GM18517 (cell line): ENCODE data around the gene ADAM8.
A peak's percentile ranks its signal among the peaks of the same experiment; 100 is the strongest.

ENCODE experiments used
- ATAC-seq: cut with Tn5 transposase; IDR thresholded peaks from one replicate; pipeline ENCODE4 v1.9.1; 2021; ENCODE audit warnings: mild to moderate bottlenecking, moderate library complexity; ENCODE audit not compliant: unreplicated experiment

Gene ADAM8

GRCh38 chr10:133251388-133252222 is 25.1 kb downstream of the ADAM8 start:
- no peak for ATAC-seq

GRCh38 chr10:133249975-133250754 is 26.5 kb downstream of the ADAM8 start:
- no peak for ATAC-seq

- no peak for ATAC-seq
These were observed 27.4 kb downstream of the ADAM8 start for GRCh38 chr10:133249094-133249780.

GRCh38 chr10:133248334-133248715 is 28.3 kb downstream of the ADAM8 start:
- no peak for ATAC-seq

GRCh38 chr10:133247681-133248333 is 28.9 kb downstream of the ADAM8 start:
- no peak for ATAC-seq

GRCh38 chr10:133246236-133246626 is 30.4 kb downstream of the ADAM8 start:
- no peak for ATAC-seq

- ATAC-seq, result no peak
These were observed 31.0 kb downstream of the ADAM8 start for GRCh38 chr10:133245439-133246235.

GRCh38 chr10:133243593-133243992 is 33.1 kb downstream of the ADAM8 start:
- no peak for ATAC-seq

- no peak for ATAC-seq
These were observed 33.9 kb downstream of the ADAM8 start for GRCh38 chr10:133242611-133243356.

GRCh38 chr10:133241501-133242205 is 35.0 kb downstream of the ADAM8 start:
- ATAC-seq, result peak; percentile 59

GRCh38 chr10:133239990-133240389 is 36.7 kb downstream of the ADAM8 start:
- ATAC-seq, result no peak

GRCh38 chr10:133238466-133238804 is 38.2 kb downstream of the ADAM8 start:
- ATAC-seq, result no peak

- ATAC-seq, result no peak
These were observed 38.8 kb downstream of the ADAM8 start, which contains the start of gene VENTX for GRCh38 chr10:133237588-133238465. VENTX (plus strand) TSS chr10:133237855; CDS start chr10:133237915, 60 bp downstream.

- ATAC-seq, result no peak
These were observed 39.5 kb downstream of the ADAM8 start for GRCh38 chr10:133237241-133237587.

GRCh38 chr10:133236401-133237240 is 40.0 kb downstream of the ADAM8 start:
- ATAC-seq, result no peak

- no peak for ATAC-seq
These were observed 40.7 kb downstream of the ADAM8 start for GRCh38 chr10:133235932-133236331.

- ATAC-seq, result no peak
These were observed 41.3 kb downstream of the ADAM8 start for GRCh38 chr10:133235265-133235855.
